A549 treated with CpdA at 1 μM for 4 hours (cell line): Measurements from ENCODE around the gene METTL23. TPM values are rescaled to one million over a fixed set of nuclear protein-coding genes. Genes with fewer than 3 reads are reported as not detected.

Source experiments
- total RNA-seq: library from RNA; stranded (reverse); fragments of 200-300 nt; extraction: Qiagen RNA extraction; gene quantifications from 5 replicates; pipeline ENCODE4 v1.2.3, GENCODE V29; 2022; ENCODE audit warnings: low read depth

The METTL23 gene, protein sequence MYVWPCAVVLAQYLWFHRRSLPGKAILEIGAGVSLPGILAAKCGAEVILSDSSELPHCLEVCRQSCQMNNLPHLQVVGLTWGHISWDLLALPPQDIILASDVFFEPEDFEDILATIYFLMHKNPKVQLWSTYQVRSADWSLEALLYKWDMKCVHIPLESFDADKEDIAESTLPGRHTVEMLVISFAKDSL
- total RNA-seq: 59.0 to 66.9 TPM (median 61.5 TPM) in 5 replicates

GRCh38 chr17:76726776-76727718 is at the start of gene METTL23:
Gene METTL23, plus strand, starts transcription at chr17:76726839. Its CDS starts 2,872 bp downstream, at chr17:76729711.

GRCh38 chr17:76710863-76711611 is 15.6 kb upstream of the METTL23 start, which contains the start of gene MXRA7:
Gene MXRA7, minus strand, starts transcription at chr17:76710965. Its CDS starts 19 bp downstream, at chr17:76710946.

GRCh38 chr17:76726231-76726775 is 336 bp upstream of the METTL23 start, which contains the start of gene JMJD6:
Gene JMJD6, minus strand, starts transcription at chr17:76726606. Its CDS starts 131 bp downstream, at chr17:76726475.

DNA sequence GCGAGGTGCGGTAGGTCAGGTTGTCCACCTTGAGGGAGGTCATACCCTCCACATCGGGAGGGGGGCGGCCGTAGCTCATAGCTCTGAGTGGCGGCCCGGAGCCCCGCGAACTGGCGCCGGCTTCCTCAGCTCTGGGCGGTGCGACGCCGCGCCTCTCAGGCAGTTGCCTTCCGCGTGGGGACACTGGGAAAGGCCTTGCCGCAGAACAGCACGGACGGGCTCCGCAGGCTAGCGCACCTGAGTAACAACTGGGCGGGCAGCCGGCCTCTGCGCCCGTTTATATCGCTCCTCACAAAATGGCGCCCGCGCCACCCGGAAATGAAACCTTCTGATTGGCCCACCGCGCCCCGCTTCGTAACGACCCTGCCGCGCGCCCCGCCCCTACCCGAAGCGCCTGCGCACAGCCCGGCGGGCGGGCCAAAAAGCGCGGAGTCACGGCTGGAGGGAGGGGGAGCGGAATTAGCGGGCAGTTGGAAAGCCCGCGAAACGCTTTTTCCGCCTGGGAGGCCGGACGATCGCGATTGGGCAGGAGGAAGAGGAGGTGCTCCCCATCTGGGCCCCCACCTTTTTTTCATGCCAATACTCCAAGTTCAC is 10.5 kb downstream of the METTL23 start, which contains the start of gene SRSF2:
Gene SRSF2 (minus strand): TSS at position 250 of the 594 bp plus-strand sequence. CDS start 171 bp downstream, at position 79.

GRCh38 chr17:76737676-76738467 is 11.2 kb downstream of the METTL23 start, which contains the start of gene MFSD11:
Gene MFSD11, plus strand, starts transcription at chr17:76738119. Its CDS starts 234 bp downstream, at chr17:76738353.

Other genes starting within 250 kb of the METTL23 start
- 56.3 to 75.4 TPM (median 63.3 TPM) in 5 replicates for gene RHBDF2, start 225.4 kb upstream of the METTL23 start, total RNA-seq
- gene CYGB, start 189.1 kb upstream of the METTL23 start, total RNA-seq: 1.1 to 1.9 TPM (median 1.2 TPM) in 5 replicates
- gene PRCD, start 186.8 kb upstream of the METTL23 start, total RNA-seq: 0.02 TPM in 1 of 5 replicates, not detected in the others
- gene ST6GALNAC2, start 141.0 kb upstream of the METTL23 start, total RNA-seq: 0.22 to 0.61 TPM (median 0.47 TPM) in 5 replicates
- 0.30 to 0.31 TPM in 2 of 5 replicates, not detected in the others for gene ST6GALNAC1, start 83.1 kb upstream of the METTL23 start, total RNA-seq
- gene MXRA7, start 15.9 kb upstream of the METTL23 start, total RNA-seq: 58.7 to 65.6 TPM (median 62.3 TPM) in 5 replicates
- 72.1 to 89.0 TPM (median 83.0 TPM) in 5 replicates for gene JMJD6, start 233 bp upstream of the METTL23 start, total RNA-seq
- 379 to 470 TPM (median 431 TPM) in 5 replicates for gene SRSF2, start 10.5 kb downstream of the METTL23 start, total RNA-seq
- gene MFSD11, start 11.3 kb downstream of the METTL23 start, total RNA-seq: 20.5 to 23.6 TPM (median 22.5 TPM) in 5 replicates
- gene MGAT5B, start 141.6 kb downstream of the METTL23 start, total RNA-seq: 17.4 to 24.1 TPM (median 23.1 TPM) in 5 replicates